Keratinocyte (primary cell): Measurements from ENCODE around the gene APRT. TPM values are rescaled to one million over a fixed set of nuclear protein-coding genes. Genes with fewer than 3 reads are reported as not detected.

Source experiments
- DNase-seq: peaks from one replicate; pipeline ENCODE4 v3.0.0-alpha.2; 2011; ENCODE audit warnings: low read depth, missing footprints, low spot score
- FAIRE-seq: peaks from 2 replicates; lab custom pipeline; 2011; peaks lifted over from hg19 to GRCh38; lab: Jason Lieb, UNC
- H2AFZ ChIP-seq: 2 replicates; pipeline ENCODE4 v1.6.0; 2012; ENCODE audit warnings: low read length, control low read depth, inconsistent platforms; ENCODE audit not compliant: control insufficient read depth
- H3K27ac ChIP-seq: 2 replicates; pipeline ENCODE4 v1.5.1; 2011; ENCODE audit warnings: low read length; ENCODE audit not compliant: control insufficient read depth, insufficient read depth
- H3K27me3 ChIP-seq: 3 replicates; pipeline ENCODE4 v1.6.0; 2011; ENCODE audit warnings: low read length; ENCODE audit not compliant: control insufficient read depth, insufficient read depth; ENCODE audit errors: extremely low read depth
- H3K36me3 ChIP-seq, 2 experiments: 2 replicates in 1 of 2; 3 replicates in 1 of 2; pipeline ENCODE4 v1.5.1; 2011; ENCODE audit warnings: low read length in 2 of 2, mild to moderate bottlenecking in 1 of 2; ENCODE audit not compliant: control insufficient read depth in 2 of 2, insufficient read depth in 2 of 2; ENCODE audit errors: extremely low read depth in 1 of 2
- H3K4me1 ChIP-seq: 3 replicates; pipeline ENCODE4 v1.5.1; 2011; ENCODE audit warnings: low read length; ENCODE audit not compliant: control insufficient read depth, insufficient read depth; ENCODE audit errors: extremely low read depth
- H3K4me2 ChIP-seq: 3 replicates; pipeline ENCODE4 v1.6.0; 2011; ENCODE audit warnings: low read depth, low read length; ENCODE audit not compliant: control insufficient read depth, insufficient read depth; ENCODE audit errors: extremely low read depth
- H3K4me3 ChIP-seq, 3 experiments: fragments of 200-600 bp in 1 of 3; sonication (generic) in 1 of 3; 2 replicates in 2 of 3; 3 replicates in 1 of 3; pipeline ENCODE4 v1.5.1; 2011 to 2016; ENCODE audit warnings: low read length in 3 of 3, mild to moderate bottlenecking in 3 of 3, control low read depth in 2 of 3, inconsistent platforms in 1 of 3, low read depth in 1 of 3, mixed read lengths in 1 of 3, mixed run types in 1 of 3, moderate library complexity in 1 of 3; ENCODE audit not compliant: control insufficient read depth in 2 of 3, insufficient read depth in 2 of 3; ENCODE audit errors: extremely low read depth in 1 of 3
- H3K79me2 ChIP-seq: 2 replicates; pipeline ENCODE4 v1.6.0; 2012; ENCODE audit warnings: low read length; ENCODE audit not compliant: control insufficient read depth, insufficient read depth
- H3K9ac ChIP-seq: 3 replicates; pipeline ENCODE4 v1.6.0; 2011; ENCODE audit warnings: low read length; ENCODE audit not compliant: control insufficient read depth, insufficient read depth; ENCODE audit errors: extremely low read depth
- H3K9me1 ChIP-seq: 3 replicates; pipeline ENCODE4 v1.6.0; 2011; ENCODE audit warnings: low read length; ENCODE audit not compliant: control insufficient read depth, insufficient read depth; ENCODE audit errors: extremely low read depth
- H3K9me3 ChIP-seq: 2 replicates; pipeline ENCODE4 v1.5.1; 2012; ENCODE audit warnings: low read depth, low read length; ENCODE audit not compliant: control insufficient read depth
- H4K20me1 ChIP-seq: 3 replicates; pipeline ENCODE4 v1.6.0; 2011; ENCODE audit warnings: low read length; ENCODE audit not compliant: control insufficient read depth, insufficient read depth; ENCODE audit errors: extremely low read depth
- CTCF ChIP-seq, 3 experiments: IDR thresholded peaks in 1 of 3; conservative IDR thresholded peaks in 1 of 3; optimal IDR thresholded peaks in 1 of 3; 2 replicates in 2 of 3; 3 replicates in 1 of 3; pipeline versions ENCODE3 to v1.5.1; 2011; ENCODE audit warnings: low read length in 3 of 3, mild to moderate bottlenecking in 3 of 3, moderate library complexity in 2 of 3, control low read depth in 1 of 3, inconsistent platforms in 1 of 3; ENCODE audit not compliant: insufficient read depth in 2 of 3; ENCODE audit errors: extremely low read depth in 1 of 3
- EZH2 ChIP-seq: IDR thresholded peaks from one replicate; pipeline ENCODE4 v1.6.1; 2012; ENCODE audit warnings: inconsistent platforms, mild to moderate bottlenecking, low read length, moderate library complexity
- dilution Hi-C: fragments of 300-500 bp; cut with MboI; formaldehyde crosslinking; loops from one replicate; pipeline ENCODE4 v1.7.0; 2020; ENCODE audit warnings: low sequenced_read_pairs; ENCODE audit not compliant: extremely low pct_ligation_motif_present
- polyA plus RNA-seq, 5 experiments: library from polyadenylated mRNA; depleted of rRNA in 3 of 5; stranded (reverse) in 3 of 5; stranded (forward) in 1 of 5; unstranded in 1 of 5; fragments of >200 nt; gene quantifications; 1 replicate in 1 of 5; 2 replicates in 3 of 5; 3 replicates in 1 of 5; pipeline versions ENCODE4 v1.2.1 to v1.2.3, GENCODE V29; 2011 to 2012; ENCODE audit warnings: missing spikeins in 2 of 5, low read depth in 1 of 5, low replicate concordance in 1 of 5

APRT gene
- polyA plus RNA-seq, 1 donor (not counting 4 experiments of a cell fraction or from before 2014, with no cell fraction given): 106 TPM

DNA sequence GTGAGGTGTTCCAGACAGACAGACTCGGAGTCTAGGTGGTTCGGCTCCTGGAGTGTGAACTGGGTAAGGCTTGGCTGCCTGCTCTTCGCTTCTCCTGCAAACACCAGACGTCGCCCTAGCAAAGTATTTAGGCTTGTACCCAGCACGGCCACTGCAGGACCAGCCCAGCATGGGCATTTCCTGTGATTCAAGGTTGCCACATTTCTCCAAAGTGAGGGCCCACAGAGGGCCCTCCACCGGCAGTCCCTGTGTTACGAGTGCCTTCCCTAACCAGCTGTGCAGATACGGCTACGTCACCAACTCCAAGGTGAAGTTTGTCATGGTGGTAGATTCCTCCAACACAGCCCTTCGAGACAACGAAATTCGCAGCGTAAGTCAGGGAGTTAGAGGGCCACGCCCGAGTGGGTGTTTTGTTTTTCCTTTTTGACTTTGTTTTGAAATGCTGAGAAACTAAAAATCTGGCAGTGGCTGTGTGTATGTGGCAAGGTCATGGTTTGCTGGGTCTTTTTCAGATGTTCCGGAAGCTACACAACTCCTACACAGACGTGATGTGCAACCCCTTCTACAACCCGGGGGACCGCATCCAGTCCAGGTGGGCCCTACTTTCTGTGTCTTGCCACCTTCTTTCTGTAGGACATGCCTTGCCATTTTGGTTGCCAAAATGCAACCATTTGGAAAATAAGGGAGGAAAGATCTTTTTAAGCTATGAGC is 47.8 kb upstream of the APRT start:
- no peaks in the 10 kb centered on the region for H3K9me1 ChIP-seq
- H3K4me2 ChIP-seq: no peak overlapping the region
- FAIRE-seq (no peak), DNase-seq (no peak)
- dilution Hi-C loops: no loop called here
- peaks cover 3 to 18% of the 10 kb centered on the region in 2 experiments for H3K36me3 ChIP-seq
- H3K27me3 ChIP-seq: no peaks in the 10 kb centered on the region
- peaks cover 5% of the 10 kb centered on the region for H3K4me1 ChIP-seq
- H3K9ac ChIP-seq: no peak overlapping the region
- TF ChIP-seq EZH2: no peak
- TF ChIP-seq CTCF (optimal IDR thresholded peaks at IDR 0.05 in 1 of 3, IDR thresholded peaks at IDR 0.05 in 1 of 3, conservative IDR thresholded peaks at IDR 0.05 in 1 of 3; ENCODE audit: extremely low read depth in 1 of 3, insufficient read depth in 2 of 3, low read length in 3 of 3): no peak
- H3K4me3 ChIP-seq: no peak overlapping the region
- H3K79me2 ChIP-seq: peaks cover 5% of the 10 kb centered on the region
- H4K20me1 ChIP-seq: no peaks in the 10 kb centered on the region
- H3K9me3 ChIP-seq: no peaks in the 10 kb centered on the region
- no peak overlapping the region for H3K27ac ChIP-seq
- H2AFZ ChIP-seq: no peak overlapping the region

DNA sequence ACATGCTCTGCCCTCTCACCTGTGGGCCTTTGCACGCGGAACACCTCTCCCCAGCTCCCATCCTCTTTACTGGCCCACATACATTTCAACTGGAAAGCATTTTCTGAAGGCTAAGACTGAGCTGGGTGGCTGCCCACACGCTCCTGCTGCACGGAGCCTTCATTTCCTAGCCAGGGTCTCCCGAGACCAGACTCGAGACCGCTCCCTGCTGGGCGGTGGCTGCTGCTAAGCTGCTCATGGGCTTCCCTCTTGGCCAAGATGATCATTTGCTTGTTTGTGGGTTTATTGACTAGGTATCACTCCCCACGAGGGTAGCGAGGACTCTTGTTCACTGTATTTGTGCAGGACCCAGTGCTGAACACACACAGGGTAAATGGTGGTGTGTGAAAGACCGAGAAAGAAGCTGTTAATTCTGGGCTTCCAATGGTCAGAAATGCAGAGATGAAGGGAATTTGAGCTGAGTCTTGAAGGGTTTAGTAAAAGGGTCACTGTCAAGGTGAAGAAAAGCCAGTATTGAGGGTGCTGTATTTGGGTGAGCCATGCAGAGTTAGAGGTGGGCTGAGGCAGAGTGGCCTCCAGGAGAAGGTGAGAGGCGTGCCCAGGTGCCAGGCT is 46.1 kb upstream of the APRT start:
- DNase-seq (peak; percentile 17), FAIRE-seq (peak; percentile 44)
- Histone ChIP-seq H3K4me1 (peaks cover 5% of the 10 kb centered on the region), H3K79me2 (peaks cover 5% of the 10 kb centered on the region), H3K4me3 (peak overlapping the region; percentile 70 to 100 (median 82)), H3K4me2 (peak overlapping the region; percentile 75), H3K27ac (peak overlapping the region; percentile 19), H4K20me1 (no peaks in the 10 kb centered on the region), H2AFZ (peak overlapping the region; percentile 98), H3K9ac (peak overlapping the region; percentile 94), H3K9me3 (no peaks in the 10 kb centered on the region), H3K36me3 (peaks cover 7 to 18% of the 10 kb centered on the region in 2 experiments), H3K27me3 (no peaks in the 10 kb centered on the region), H3K9me1 (no peaks in the 10 kb centered on the region)
- dilution Hi-C loops: no loop called here
- TF ChIP-seq EZH2 (no peak), CTCF (optimal IDR thresholded peaks at IDR 0.05 in 1 of 3, IDR thresholded peaks at IDR 0.05 in 1 of 3, conservative IDR thresholded peaks at IDR 0.05 in 1 of 3; ENCODE audit: extremely low read depth in 1 of 3, insufficient read depth in 2 of 3, low read length in 3 of 3) (peak; percentile 88 to 92 (median 89))
